ENCODE results near the gene CAPS.

The CAPS gene

DNA sequence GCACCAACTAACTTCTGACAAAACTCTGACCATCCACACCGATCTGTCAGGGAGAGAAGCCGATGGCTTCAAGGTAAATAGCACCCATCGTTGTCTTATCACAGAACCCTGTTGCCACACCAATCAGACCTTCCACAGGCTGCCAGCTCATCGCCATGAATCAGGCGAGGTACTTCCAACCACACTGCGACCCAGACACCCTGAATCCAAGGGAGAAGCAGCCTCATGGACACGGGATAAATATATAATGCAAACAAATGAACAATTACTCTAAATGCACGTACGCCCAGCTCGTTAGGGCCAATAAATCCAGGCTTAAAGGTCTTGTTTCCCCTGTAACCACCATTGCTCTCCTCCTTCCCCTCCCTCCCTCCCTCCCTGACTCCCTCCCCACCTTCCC is 43.1 kb downstream of the CAPS start:
- no peak for TF ChIP-seq BACH2 (CRISPR knock-in tag; IDR thresholded peaks at IDR 0.05; ENCODE audit: borderline replicate concordance)
- no peak for TF ChIP-seq ZFP30 (CRISPR knock-in tag; IDR thresholded peaks at IDR 0.05)
- no peak for TF ChIP-seq ISL1 (CRISPR knock-in tag; IDR thresholded peaks at IDR 0.05)
- no peak for ATAC-seq

DNA sequence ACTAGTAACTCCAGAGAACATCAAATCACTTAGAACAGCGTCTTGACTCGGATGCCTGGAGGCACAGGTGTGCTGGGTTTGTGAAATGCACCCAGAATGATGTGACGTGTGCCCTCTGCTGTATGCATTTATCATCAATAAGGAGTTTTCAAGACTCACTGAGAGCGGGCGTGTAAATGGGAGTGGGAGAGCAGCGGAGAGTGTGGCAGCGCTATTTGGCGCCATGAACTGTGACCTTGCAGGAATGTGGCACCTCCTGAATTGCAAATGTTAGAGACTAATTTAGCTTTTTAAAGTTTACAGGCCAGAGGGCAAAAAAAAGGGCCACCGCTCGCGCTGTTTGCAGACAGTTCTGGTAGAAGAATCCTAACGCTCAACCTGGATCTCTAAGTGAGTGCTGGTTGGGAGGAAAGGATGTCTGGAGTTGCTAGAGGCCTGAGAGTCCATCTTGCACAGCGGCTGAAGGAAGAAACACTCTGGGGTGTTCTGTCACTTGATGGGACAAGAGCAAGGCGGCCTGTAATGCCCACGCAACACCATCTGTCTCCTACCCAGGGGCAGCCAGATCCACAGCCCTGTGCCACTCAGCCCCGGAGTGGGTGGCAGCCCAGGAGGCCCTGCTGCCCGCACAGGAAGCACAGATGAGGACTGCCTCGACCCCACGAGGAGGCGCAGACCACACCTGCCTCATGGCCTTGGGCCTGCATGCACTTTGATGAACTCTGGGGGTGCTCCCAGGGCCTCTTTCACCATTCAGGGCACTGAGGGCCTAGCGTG is 44.2 kb downstream of the CAPS start:
- no peak for TF ChIP-seq ZC3H10 (CRISPR knock-in tag; IDR thresholded peaks at IDR 0.05)
- no peak for TF ChIP-seq SNAI2 (CRISPR knock-in tag; IDR thresholded peaks at IDR 0.05)
- no peak for TF ChIP-seq OSR1 (CRISPR knock-in tag; IDR thresholded peaks at IDR 0.05)
- TF ChIP-seq TSHZ2 (CRISPR knock-in tag; IDR thresholded peaks at IDR 0.05) = no peak
- no peak for TF ChIP-seq ESRRG (CRISPR knock-in tag; IDR thresholded peaks at IDR 0.05)
- TF ChIP-seq TOX (CRISPR knock-in tag; IDR thresholded peaks at IDR 0.05; ENCODE audit: borderline replicate concordance) = no peak
- TF ChIP-seq ISL1 (CRISPR knock-in tag; IDR thresholded peaks at IDR 0.05) = no peak
- TF ChIP-seq BACH2 (CRISPR knock-in tag; IDR thresholded peaks at IDR 0.05; ENCODE audit: borderline replicate concordance) = no peak
- ATAC-seq = no peak

DNA sequence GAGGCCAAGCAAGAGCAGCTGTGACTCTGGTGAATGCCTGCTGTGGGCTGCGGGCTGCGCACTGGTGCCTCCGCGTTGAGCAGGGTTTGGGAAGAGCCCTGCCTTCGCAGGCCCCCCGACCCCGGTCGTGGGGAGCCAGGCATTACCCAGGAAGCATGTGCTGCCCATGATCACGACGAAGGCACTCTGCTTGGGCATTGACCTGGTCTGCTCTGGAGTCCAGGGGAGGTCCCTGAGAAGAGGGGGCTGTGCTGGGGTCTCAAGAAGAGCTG is 44.7 kb downstream of the CAPS start:
- TF ChIP-seq GLIS3 (CRISPR knock-in tag; IDR thresholded peaks at IDR 0.05) = no peak
- no peak for TF ChIP-seq BACH2 (CRISPR knock-in tag; IDR thresholded peaks at IDR 0.05; ENCODE audit: borderline replicate concordance)
- TF ChIP-seq, protein P1, sequence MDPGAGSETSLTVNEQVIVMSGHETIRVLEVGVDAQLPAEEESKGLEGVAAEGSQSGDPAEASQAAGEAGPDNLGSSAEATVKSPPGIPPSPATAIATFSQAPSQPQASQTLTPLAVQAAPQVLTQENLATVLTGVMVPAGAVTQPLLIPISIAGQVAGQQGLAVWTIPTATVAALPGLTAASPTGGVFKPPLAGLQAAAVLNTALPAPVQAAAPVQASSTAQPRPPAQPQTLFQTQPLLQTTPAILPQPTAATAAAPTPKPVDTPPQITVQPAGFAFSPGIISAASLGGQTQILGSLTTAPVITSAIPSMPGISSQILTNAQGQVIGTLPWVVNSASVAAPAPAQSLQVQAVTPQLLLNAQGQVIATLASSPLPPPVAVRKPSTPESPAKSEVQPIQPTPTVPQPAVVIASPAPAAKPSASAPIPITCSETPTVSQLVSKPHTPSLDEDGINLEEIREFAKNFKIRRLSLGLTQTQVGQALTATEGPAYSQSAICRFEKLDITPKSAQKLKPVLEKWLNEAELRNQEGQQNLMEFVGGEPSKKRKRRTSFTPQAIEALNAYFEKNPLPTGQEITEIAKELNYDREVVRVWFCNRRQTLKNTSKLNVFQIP (CRISPR knock-in tag; IDR thresholded peaks at IDR 0.05; ENCODE audit: borderline replicate concordance, low read depth) = no peak
- no peak for TF ChIP-seq TSHZ2 (CRISPR knock-in tag; IDR thresholded peaks at IDR 0.05)
- TF ChIP-seq ZNF8 (CRISPR knock-in tag; IDR thresholded peaks at IDR 0.05) = no peak
- no peak for TF ChIP-seq TCF4 (CRISPR knock-in tag; IDR thresholded peaks at IDR 0.05; ENCODE audit: borderline replicate concordance)
- no peak for TF ChIP-seq CSRNP3 (CRISPR knock-in tag; IDR thresholded peaks at IDR 0.05)

DNA sequence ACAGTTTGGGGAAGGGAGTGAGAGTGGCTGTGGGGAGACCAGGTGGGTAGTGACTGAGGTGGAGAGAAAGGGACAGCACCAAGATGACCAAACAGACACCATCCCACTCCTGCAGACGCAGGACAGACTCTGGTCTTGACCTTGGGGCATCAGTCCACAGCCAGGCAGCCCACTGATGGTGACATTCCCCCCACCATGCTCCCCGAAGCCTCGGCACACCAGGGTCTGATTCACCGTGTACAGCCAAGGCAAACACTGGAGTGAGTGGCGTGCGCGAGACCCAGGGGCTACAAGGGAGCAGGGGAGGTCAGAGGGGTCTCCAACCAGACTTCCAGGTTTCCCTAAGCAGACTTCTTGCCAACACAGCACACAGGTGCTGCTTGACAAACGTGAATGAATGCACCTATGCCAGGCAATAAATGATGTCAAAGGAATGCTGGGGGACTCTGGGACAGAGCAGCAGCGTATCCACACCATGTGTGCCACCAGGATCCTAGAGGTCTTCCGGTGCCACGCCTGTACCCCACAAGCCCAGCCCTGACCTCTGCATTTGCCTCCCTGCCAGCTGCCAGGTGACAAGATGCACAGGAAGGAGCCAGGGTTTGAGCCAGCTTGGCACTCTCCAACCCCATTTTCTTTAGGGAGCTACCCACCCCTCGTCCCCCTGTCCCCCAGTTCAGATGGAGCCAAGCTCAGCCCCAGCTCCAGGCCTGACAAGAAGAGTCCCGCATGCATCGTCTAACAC is 45.4 kb downstream of the CAPS start:
- ATAC-seq = no peak
- TF ChIP-seq CSRNP3 (CRISPR knock-in tag; IDR thresholded peaks at IDR 0.05) = no peak
- TF ChIP-seq ARNTL (CRISPR knock-in tag; IDR thresholded peaks at IDR 0.05; ENCODE audit: borderline replicate concordance, low read depth) = no peak
- TF ChIP-seq ZC3H10 (CRISPR knock-in tag; IDR thresholded peaks at IDR 0.05) = no peak
- no peak for TF ChIP-seq GLIS3 (CRISPR knock-in tag; IDR thresholded peaks at IDR 0.05)
- TF ChIP-seq, protein P1 (CRISPR knock-in tag; IDR thresholded peaks at IDR 0.05; ENCODE audit: borderline replicate concordance, low read depth) = no peak
- TF ChIP-seq ZFP30 (CRISPR knock-in tag; IDR thresholded peaks at IDR 0.05) = no peak
- no peak for TF ChIP-seq PATZ1 (CRISPR knock-in tag; IDR thresholded peaks at IDR 0.05; ENCODE audit: borderline replicate concordance)
- no peak for TF ChIP-seq BACH2 (CRISPR knock-in tag; IDR thresholded peaks at IDR 0.05; ENCODE audit: borderline replicate concordance)
- TF ChIP-seq ZFP3 (CRISPR knock-in tag; IDR thresholded peaks at IDR 0.05) = no peak
- no peak for TF ChIP-seq ISL1 (CRISPR knock-in tag; IDR thresholded peaks at IDR 0.05)
- TF ChIP-seq RARB (CRISPR knock-in tag; IDR thresholded peaks at IDR 0.05) = no peak
- no peak for TF ChIP-seq SNAI2 (CRISPR knock-in tag; IDR thresholded peaks at IDR 0.05)

More for the DNA sequence above, 44.7 kb downstream of the CAPS start:
- ATAC-seq = no peak
